Activated T-helper 1 cell treated with anti-CD3 and anti-CD28 coated beads, Interleukin-2, amount 50 U/mL, for 16 hours (primary cell): ENCODE measurements around the gene RCVRN.
"Not testable (repeated sequence)": the region's sequence is repeated elsewhere in the genome, so short reads cannot be mapped to it uniquely, and the experiment has no call there.

Experiments
- DNase-seq, 2 donors: peaks; one replicate each; pipeline ENCODE4 v3.0.0-alpha.2; 2020; ENCODE audit warnings: low read depth in 1 of 2, low spot score in 1 of 2

The RCVRN gene

GRCh38 chr17:9922012-9922848 is 17.2 kb upstream of the RCVRN start:
- no peak for DNase-seq

DNA sequence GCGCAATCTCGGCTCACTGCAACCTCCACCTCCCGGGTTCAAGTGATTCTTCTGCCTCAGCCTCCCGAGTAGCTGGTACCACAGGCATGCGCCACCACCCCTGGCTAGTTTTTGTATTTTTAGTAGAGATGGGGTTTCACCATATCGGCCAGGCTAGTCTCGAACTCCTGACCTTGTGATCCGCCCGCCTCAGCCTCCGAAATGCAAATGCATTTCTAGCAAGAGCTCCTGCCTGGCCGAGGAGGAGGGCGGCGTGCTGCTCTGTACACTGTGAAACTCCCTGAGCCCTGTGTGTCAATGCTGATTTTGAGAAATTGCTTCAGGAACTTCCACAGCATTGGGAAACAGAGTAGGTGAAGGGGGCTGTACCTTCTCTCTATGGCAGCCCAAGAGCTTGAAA is 16.1 kb upstream of the RCVRN start:
- not testable (repeated sequence) for DNase-seq

DNA sequence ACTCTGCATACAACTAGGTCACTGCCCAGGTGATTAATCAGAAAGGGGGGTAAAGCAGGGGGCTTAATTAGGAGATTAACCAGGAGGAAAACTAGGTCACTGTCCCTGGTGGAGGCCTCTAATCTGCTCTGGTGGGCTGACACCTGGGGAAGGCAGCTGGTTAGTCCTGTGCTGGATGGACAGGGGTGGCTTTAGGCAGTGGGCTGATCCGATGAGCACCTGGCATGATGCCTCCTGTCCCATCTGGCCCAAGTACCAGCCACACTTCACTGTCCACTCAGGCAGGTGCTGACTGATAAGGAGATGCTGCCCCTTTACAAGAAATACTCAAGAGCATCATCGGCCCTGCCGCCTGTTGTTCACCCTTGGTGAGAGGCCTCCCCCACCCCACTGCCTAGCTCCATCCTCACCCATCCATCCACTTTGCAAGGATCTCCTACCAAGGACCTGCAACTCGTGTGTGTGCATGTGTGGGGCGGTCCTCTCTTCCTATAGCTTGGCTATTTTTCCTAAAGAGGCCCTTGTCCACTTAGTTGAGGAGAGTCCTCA is 13.8 kb upstream of the RCVRN start:
- DNase-seq: no peak

DNA sequence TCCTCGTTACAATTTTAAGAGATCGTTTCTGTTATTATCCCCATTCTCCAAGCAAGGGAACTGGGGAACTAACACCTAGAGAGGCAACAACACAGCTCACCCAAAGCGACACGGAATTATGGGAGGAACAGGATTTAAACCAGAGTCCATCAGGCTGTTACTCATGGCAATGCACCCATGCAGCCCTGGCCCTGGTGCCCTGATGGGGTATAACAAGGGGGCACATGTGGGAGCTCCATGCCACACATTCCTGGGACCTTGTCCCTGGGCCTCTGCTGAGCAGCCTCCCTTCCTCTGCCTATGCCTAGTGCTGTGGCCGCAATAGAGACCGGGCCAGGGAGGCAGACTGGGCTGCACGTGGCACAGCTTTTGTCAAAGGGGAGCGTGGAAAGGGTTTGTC is 13.3 kb upstream of the RCVRN start:
- DNase-seq: no peak

- no peak for DNase-seq
Observed at GRCh38 chr17:9917801-9918200, 12.7 kb upstream of the RCVRN start.

- DNase-seq: no peak
Observed at GRCh38 chr17:9917131-9917530, 12.1 kb upstream of the RCVRN start.

GRCh38 chr17:9916108-9916507 is 11.0 kb upstream of the RCVRN start:
- no peak for DNase-seq

GRCh38 chr17:9913476-9913875 is 8.4 kb upstream of the RCVRN start:
- no peak for DNase-seq

DNA sequence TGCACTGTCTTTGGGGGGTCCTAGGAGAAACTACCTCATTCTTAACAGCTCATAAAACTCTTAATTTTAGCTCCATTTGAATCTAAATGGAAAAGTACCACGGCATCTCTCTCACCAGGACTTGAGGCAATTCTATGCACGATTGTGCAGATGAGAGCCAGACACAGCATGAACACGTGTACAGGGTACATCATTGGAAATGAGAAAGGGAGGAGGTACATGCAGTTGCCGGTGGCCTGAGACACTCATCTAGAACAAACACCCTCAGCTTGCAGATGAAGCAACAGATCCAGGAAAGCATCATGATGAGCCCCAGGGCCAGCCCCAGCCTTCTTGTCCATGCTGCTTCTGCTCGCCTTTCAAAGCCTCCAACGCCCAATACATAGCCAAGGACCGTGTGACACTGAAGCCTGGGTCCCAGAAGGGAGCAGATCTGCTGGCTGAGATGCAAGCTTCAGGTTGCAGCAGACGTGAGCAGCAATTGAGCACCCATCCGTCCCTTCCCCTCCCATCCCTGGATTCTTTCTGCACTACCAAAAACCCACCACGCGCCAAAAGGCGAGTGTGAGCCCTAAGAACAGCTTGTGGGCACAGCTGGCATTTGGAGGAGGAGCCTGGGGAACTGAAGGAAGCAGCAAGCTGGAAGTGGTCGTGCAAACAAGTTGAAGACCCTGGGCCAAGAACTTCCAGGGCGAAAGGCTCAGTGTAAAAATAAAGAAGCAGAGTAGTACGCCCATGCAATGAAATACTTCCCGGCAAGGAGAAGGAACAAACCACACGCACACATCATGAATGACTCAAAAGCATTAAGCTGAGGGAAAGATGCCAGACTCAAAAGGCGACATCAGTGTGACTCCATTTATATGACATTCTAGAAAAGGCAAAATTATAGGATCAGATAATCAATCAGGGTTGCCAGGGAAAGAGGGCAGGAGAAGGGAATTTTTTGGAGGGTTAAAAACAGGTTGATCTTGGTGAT is 7.3 kb upstream of the RCVRN start:
- DNase-seq: no peak

DNA sequence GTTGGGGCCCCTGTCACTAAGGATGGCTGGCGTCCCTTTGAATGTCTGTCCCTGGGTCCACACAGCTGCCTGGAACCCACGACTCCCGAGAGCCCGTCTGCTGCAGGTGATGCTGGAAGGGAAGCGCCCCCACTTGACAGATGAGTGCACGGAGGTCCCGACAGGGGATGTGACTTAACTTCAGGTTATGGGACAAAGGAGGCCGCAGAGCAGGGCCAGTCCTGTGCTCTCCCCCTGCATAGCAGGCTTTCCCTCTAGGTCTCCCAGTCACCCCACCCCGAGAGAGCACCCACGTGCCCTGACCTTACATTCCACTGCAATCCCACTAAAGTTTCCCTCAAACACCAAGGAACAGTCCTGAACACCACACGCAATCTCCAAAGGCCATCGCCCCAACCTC is 6.0 kb upstream of the RCVRN start:
- no peak for DNase-seq

- no peak for DNase-seq
Observed at GRCh38 chr17:9908649-9909042, 3.6 kb upstream of the RCVRN start.

- no peak for DNase-seq
Observed at GRCh38 chr17:9907883-9908648, 3.0 kb upstream of the RCVRN start.

GRCh38 chr17:9907131-9907530 is 2.1 kb upstream of the RCVRN start:
- no peak for DNase-seq

DNA sequence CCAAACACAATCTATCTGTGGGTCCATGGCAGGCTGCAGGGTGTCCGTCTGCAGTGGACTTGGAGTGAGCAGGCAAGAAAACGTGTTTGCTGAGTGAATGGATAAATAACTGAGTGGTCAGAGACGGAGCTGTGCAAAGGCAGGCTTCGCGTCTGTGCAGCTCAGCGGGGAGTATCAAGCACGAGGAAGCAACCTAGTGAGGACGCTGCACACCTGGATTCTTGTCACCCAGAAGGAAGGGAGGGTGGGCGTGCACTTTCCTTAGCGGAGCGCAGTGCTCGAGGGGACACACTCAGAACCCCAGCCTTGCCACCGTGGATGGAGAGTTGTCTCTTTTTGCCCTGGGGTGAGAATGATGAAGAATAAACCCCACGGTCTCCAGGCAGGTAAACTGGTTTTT is 1.5 kb upstream of the RCVRN start:
- no peak for DNase-seq

GRCh38 chr17:9905902-9906301 is 831 bp upstream of the RCVRN start:
- no peak for DNase-seq

GRCh38 chr17:9904277-9905077 is 594 bp downstream of the RCVRN start:
- no peak for DNase-seq

DNA sequence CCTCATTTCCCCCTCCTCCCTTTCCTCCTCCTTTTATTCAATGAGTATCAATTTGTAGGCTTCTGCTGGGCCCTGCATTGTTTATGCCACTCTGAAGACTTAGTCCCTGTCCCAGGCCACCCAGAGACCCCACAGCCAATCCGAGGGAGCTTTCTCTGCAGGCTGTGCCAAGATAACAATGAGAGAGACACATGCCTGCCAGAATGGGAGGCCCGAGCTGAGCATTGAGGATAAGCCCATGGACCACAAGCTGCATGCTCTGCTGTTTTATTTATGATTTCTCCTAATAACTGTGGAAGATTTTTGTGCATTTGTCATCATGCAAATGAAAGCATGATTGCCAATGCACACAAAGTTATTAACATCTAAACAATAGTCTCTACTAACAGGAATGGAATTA is 3.0 kb downstream of the RCVRN start:
- DNase-seq: no peak

DNA sequence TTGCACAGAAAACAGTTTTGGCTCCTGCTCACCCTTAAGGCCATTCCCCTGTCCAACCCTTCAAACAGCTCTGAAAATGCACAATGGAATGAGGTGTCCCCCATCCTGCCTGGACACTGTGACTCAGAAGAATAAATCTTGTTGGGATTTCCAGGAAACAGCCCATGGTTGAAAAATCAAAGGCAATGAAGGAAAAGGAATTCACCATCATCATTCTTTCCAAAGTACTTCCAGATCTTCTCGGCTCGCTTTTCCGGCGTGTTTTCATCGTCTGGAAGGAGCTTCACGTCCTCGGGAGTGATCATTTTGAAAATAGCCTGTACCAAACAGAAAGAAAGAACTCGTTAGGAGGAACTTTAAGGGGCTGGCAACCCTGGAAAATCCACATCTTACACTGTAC is 4.3 kb downstream of the RCVRN start:
- no peak for DNase-seq

DNA sequence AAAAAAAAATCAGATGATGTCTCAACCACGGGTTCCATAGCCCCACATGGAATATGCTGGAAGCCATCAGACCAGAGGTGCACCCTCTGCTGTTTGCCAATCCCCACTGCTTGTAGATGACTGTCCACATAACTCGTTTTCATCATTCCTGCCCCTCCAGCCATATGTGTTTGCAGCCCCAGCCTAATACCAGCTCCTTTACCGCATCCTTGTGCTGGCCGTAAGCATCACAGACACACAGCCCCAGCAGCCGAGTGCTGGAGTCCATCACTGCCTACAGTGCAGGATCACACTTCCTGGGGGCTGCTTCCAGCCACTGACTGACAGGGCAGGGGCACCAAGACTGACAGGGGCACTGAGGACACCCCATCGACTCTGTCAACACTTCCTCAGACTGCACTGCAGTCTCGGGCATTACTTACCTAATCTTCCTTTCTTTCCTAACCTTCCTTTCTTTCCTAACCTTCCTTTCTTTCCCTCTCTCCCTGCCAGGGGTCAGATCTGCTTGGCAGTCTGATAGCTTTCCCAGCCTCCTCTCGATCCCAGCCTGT is 5.0 kb downstream of the RCVRN start:
- no peak for DNase-seq
